OCI-LY3 (cell line): Measurements from ENCODE around the gene WIF1.

Experiments
- EZH2phosphoT487 ChIP-seq: fragments of 200-600 bp; shearing (Covaris generic); IDR thresholded peaks from 2 replicates; pipeline ENCODE4 v1.6.1; 2018; ENCODE audit warnings: antibody characterized with exemption, mixed run types, low read depth
- TF ChIP-seq, protein P1 (sequence below): fragments of 200-600, 300-600 bp; sonication (generic); IDR thresholded peaks from 2 replicates; pipeline ENCODE4 v1.5.1; 2014; ENCODE audit warnings: antibody characterized with exemption, low read length, low read depth

DNA sequence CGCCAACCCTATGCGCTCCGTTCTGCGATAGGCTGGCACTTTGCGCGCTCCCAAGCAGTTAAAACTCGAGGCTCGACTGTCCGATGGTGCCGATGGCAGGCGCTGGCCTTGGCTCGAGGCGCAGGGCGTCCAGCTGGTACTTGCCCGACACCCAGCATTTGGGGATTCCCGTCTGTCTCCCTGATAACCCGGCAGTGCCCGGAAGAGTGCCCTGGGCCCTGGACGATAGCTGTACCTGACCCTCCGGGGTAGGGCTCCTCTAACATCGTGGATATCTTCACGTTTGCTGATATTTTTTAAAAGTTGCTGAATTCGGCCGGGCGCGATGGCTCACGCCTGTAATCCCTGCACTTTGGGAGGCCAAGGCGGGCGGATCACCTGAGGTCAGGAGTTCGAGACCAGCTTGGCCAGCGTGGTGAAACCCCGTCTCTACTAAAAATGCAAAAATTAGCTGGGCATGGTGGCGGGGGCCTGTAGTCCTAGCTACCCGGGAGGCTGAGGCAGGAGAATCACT lies 908 bp upstream of the WIF1 start:
- TF ChIP-seq, protein P1, sequence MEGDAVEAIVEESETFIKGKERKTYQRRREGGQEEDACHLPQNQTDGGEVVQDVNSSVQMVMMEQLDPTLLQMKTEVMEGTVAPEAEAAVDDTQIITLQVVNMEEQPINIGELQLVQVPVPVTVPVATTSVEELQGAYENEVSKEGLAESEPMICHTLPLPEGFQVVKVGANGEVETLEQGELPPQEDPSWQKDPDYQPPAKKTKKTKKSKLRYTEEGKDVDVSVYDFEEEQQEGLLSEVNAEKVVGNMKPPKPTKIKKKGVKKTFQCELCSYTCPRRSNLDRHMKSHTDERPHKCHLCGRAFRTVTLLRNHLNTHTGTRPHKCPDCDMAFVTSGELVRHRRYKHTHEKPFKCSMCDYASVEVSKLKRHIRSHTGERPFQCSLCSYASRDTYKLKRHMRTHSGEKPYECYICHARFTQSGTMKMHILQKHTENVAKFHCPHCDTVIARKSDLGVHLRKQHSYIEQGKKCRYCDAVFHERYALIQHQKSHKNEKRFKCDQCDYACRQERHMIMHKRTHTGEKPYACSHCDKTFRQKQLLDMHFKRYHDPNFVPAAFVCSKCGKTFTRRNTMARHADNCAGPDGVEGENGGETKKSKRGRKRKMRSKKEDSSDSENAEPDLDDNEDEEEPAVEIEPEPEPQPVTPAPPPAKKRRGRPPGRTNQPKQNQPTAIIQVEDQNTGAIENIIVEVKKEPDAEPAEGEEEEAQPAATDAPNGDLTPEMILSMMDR, result no peak
- no peak for TF ChIP-seq EZH2phosphoT487
